HG03103 (cell line): ENCODE measurements around the gene ENOX1.

ENCODE experiments used
- ATAC-seq: cut with Tn5 transposase; IDR thresholded peaks from one replicate; pipeline ENCODE4 v1.9.1; 2021; ENCODE audit warnings: low read depth; ENCODE audit not compliant: unreplicated experiment

ENOX1 gene

GRCh38 chr13:43297967-43298678, 488.6 kb downstream of the ENOX1 start:
- no peak for ATAC-seq

DNA sequence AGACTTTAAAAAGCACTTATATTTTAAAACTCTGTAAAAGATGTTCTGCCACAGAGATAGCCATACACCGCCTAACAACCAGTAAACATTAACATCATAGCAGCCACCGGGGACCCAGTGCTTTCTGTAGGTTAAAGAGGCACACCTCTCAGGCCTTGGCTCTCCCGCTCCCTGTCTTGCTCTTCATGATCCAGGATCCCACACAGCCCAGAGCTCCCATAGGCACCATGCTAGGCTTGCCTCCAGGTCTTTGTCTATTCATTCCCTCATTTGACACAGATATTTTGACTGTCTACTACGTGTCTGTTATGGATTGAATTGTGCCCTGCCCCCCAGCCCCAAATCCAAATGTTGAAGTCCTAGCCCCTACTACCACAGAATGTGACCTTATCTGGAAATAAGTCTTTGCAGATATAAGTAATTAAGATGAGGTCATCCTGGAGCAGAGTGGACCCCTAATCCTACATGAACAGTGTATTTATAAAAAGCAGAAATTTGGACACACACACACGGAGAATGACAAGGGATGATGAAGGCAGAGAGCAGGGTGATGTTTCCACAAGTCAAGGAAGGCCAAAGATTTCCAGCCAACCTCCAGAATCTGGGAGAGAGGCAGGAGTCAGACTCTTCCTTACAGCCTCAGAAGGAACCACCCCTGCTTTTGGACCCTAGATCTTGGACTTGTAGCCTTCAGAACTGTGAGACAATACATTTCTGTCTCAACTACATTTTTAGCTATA, 490.8 kb downstream of the ENOX1 start:
- no peak for ATAC-seq

GRCh38 chr13:43295321-43295720, 491.5 kb downstream of the ENOX1 start:
- no peak for ATAC-seq

GRCh38 chr13:43294412-43294811, 492.4 kb downstream of the ENOX1 start:
- no peak for ATAC-seq

- ATAC-seq = no peak
Measured at GRCh38 chr13:43293986-43294385, 492.8 kb downstream of the ENOX1 start.

DNA sequence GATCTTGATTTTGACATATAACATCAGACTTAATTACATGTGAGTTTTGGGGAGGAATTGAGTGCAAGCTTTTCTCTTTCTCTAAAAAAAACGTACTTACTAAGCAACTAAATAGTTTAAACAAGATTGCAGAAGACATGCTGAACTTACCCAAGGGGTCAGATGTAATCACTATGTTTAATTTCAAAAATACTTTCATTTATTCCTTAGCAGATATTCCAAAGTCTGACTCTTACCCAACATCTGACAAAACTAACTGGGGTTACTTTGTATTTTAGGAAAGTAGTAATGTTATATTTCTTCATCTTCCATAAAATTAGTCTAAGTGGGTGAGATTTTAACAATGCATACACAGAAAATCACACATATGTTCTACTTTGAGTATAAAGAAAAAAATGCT, 493.2 kb downstream of the ENOX1 start:
- ATAC-seq = no peak

- ATAC-seq = no peak
Measured at GRCh38 chr13:43293008-43293407, 493.8 kb downstream of the ENOX1 start.

- no peak for ATAC-seq
Measured at GRCh38 chr13:43291287-43292060, 495.3 kb downstream of the ENOX1 start.

GRCh38 chr13:43289470-43290255, 497.1 kb downstream of the ENOX1 start:
- ATAC-seq = no peak

DNA sequence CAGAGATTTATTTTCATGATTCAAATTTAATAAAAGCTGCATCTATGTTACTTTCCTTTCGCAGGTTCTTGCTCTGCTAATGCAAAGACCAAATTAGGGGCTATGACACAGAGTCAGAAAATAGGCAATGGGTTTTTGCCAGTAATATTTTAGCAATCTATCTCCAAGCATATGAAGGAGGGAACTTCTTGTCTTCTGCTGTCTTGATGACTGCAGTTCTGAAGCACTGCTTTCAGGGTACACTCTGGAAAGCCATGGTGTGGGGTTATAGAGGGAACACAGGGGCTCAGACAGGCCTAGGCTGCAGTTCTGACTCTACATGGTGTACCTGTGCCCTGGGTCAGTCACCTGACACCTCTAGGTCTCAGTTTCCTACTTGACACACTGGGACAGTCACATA, 500.0 kb downstream of the ENOX1 start:
- no peak for ATAC-seq

GRCh38 chr13:43285933-43286597, 500.7 kb downstream of the ENOX1 start:
- ATAC-seq = no peak

- ATAC-seq = no peak
Measured at GRCh38 chr13:43284162-43284561, 502.6 kb downstream of the ENOX1 start.

- no peak for ATAC-seq
Measured at GRCh38 chr13:43279696-43280095, 507.1 kb downstream of the ENOX1 start.

- ATAC-seq = no peak
Measured at GRCh38 chr13:43278127-43278526, 508.6 kb downstream of the ENOX1 start.

- ATAC-seq = no peak
Measured at GRCh38 chr13:43277142-43277541, 509.6 kb downstream of the ENOX1 start.

DNA sequence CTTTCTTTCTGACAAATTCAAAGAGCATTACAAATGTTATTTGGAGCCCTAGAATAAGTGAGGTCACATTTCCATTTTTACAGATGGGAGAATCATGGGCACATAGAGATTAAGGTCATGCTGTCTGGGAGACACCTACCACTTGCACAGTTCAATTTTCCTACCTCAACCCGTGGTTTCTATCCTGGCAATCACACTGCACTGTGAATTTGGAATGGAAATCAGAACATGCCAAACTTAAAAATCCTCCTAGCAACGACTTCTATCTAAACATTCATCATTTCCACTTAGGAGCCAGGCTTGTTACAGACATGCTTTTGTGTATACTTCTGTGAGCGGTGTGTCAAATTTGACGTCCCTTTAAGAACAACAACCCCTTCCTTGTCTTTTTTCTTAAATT, 511.9 kb downstream of the ENOX1 start:
- ATAC-seq = no peak

- ATAC-seq = no peak
Measured at GRCh38 chr13:43273362-43273761, 513.4 kb downstream of the ENOX1 start.

GRCh38 chr13:43272851-43273250, 513.9 kb downstream of the ENOX1 start:
- ATAC-seq = no peak

GRCh38 chr13:43271152-43271551, 515.6 kb downstream of the ENOX1 start:
- no peak for ATAC-seq
